Measurements from ENCODE around the gene MMEL1. TPM values are rescaled to one million over a fixed set of nuclear protein-coding genes. Genes with fewer than 3 reads are reported as not detected.

The MMEL1 gene
- total RNA-seq, 6 experiments from 2014 or later: 1.2 to 2.0 TPM; not detected in 4

- DNase-seq: no peak
- H3K27ac ChIP-seq: no peak overlapping the region
- no peaks in the 10 kb centered on the region for H3K27me3 ChIP-seq
These were observed 635 bp upstream of the MMEL1 start for GRCh38 chr1:2633366-2633935.

GRCh38 chr1:2632051-2632430 is 775 bp downstream of the MMEL1 start:
- H3K27me3 ChIP-seq: no peaks in the 10 kb centered on the region
- H3K9me3 ChIP-seq: peaks cover 0 to 3% (median 0%) of the 10 kb centered on the region in 4 donors
- DNase-seq (peak in 1 of 3 donors; percentile 37), ATAC-seq (no peak)
- 52% methylated on average over 7 of the region's 8 CpGs for WGBS (ENCODE audit: insufficient coverage, low coverage, low lambda C conversion rate, missing lambda C conversion rate)
- H3K27ac ChIP-seq: no peak overlapping the region
- H3K4me3 ChIP-seq: no peak overlapping the region
- no peaks in the 10 kb centered on the region for H3K36me3 ChIP-seq
- no peak for TF ChIP-seq CTCF (IDR thresholded peaks at IDR 0.05)
- no peak for TF ChIP-seq POLR2A (IDR thresholded peaks at IDR 0.05)
- no peaks in the 10 kb centered on the region for H3K4me1 ChIP-seq
- intact Hi-C loops (cut with DNase I): no loop called here

More at GRCh38 chr1:2633366-2633935, 635 bp upstream of the MMEL1 start:
- intact Hi-C loops (cut with DNase I): no loop called here
- TF ChIP-seq CTCF (IDR thresholded peaks at IDR 0.05) (no peak), POLR2A (IDR thresholded peaks at IDR 0.05) (no peak)
- no peak for ATAC-seq
- Histone ChIP-seq H3K36me3 (no peaks in the 10 kb centered on the region), H3K4me1 (no peaks in the 10 kb centered on the region), H3K4me3 (no peak overlapping the region), H3K9me3 (peaks cover 0 to 3% (median 0%) of the 10 kb centered on the region in 4 donors)
- WGBS (ENCODE audit: insufficient coverage, low coverage, low lambda C conversion rate, missing lambda C conversion rate): no CpG with 5 or more reads among the region's 12 CpGs

- no peak overlapping the region for H3K27ac ChIP-seq
- no peaks in the 10 kb centered on the region for H3K4me1 ChIP-seq
- H3K9me3 ChIP-seq: no peaks in the 10 kb centered on the region
- WGBS (ENCODE audit: insufficient coverage, low coverage, low lambda C conversion rate, missing lambda C conversion rate): 48% methylated on average over 7 of the region's 24 CpGs
- H3K4me3 ChIP-seq: no peak overlapping the region
- no peaks in the 10 kb centered on the region for H3K27me3 ChIP-seq
- no peaks in the 10 kb centered on the region for H3K36me3 ChIP-seq
- DNase-seq (peak in 1 of 3 donors; percentile 36), ATAC-seq (no peak)
- intact Hi-C loops (cut with DNase I): no loop called here
- no peak for TF ChIP-seq POLR2A (IDR thresholded peaks at IDR 0.05)
- TF ChIP-seq CTCF (IDR thresholded peaks at IDR 0.05): no peak
These were observed 1.4 kb downstream of the MMEL1 start for GRCh38 chr1:2631136-2632050.

- Histone ChIP-seq H3K36me3 (no peaks in the 10 kb centered on the region), H3K4me3 (no peak overlapping the region), H3K9me3 (no peaks in the 10 kb centered on the region), H3K27me3 (no peaks in the 10 kb centered on the region), H3K27ac (no peak overlapping the region), H3K4me1 (no peaks in the 10 kb centered on the region)
- DNase-seq (no peak), ATAC-seq (no peak)
- intact Hi-C loops (cut with DNase I): no loop called here
- WGBS (ENCODE audit: insufficient coverage, low coverage, low lambda C conversion rate, missing lambda C conversion rate): 76% methylated on average over 14 of the region's 35 CpGs
- TF ChIP-seq POLR2A (IDR thresholded peaks at IDR 0.05) (no peak), CTCF (IDR thresholded peaks at IDR 0.05) (no peak)
These were observed 2.2 kb downstream of the MMEL1 start for GRCh38 chr1:2630498-2631135.

All from right lobe of liver (tissue), 6 donors.